ENCODE data around the gene SMAGP. TPM values are rescaled to one million over a fixed set of nuclear protein-coding genes. Genes with fewer than 3 reads are reported as not detected.
A peak's percentile ranks its signal among the peaks of the same experiment; 100 is the strongest.

Gene SMAGP
- total and polyA plus RNA-seq, 4 donors, result 2.4 to 6.4 (median 4.2) TPM

DNA sequence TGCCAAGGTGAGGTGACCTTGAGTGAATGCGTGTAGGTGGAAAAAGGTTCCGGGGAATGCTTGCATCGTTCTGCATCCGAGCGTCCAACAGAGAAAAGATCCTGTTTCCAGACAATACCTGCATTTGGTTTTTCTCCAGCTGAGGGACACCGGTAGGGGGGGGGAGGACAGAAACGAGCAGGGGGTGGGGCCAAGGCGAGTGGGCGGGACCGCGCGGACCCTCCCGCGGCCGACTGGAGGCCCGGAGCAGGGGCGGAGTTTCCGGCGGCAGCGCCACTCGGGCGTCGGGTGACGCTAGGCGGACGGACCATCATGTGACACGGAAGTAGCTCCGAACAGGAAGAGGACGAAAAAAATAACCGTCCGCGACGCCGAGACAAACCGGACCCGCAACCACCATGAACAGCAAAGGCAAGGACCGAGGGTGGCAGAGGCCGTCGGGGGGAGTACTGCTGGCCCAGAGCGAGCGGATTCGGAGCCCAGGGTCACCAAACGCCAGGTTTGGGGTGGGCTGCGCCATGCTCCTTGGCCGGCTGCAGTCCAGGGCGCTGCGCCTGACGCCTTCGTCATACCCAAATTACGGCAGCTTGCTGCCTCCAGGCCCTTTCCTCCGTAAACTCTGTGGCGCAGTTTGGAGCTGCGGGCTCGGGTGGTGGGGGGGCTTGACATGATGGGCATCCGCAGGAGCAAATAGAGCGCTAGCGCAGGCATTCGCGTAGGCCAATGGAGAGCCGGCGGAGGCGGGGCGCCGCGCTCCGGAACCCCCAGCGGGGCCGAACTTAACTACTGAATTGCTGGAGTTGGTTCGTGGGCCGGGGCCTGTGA, 31.5 kb downstream of the SMAGP start, which contains the start of gene DAZAP2:
Gene DAZAP2, plus strand, starts transcription at position 317 of the 825 bp plus-strand sequence. Its CDS starts 82 bp downstream, at position 399.
- peak within 1 kb of the TSS; percentile 100 for H3K27ac ChIP-seq (ENCODE audit: low read depth in 1 of 2, low read length in 2 of 2)
- peaks cover 7 to 27% (median 21%) of the 10 kb centered on the region in 4 donors for H3K36me3 ChIP-seq (ENCODE audit: control insufficient read depth in 4 of 4, insufficient read depth in 3 of 4, low read depth in 1 of 4, low read length in 3 of 4)
- H3K9ac ChIP-seq (ENCODE audit: low read depth in 1 of 2, low read length in 2 of 2), result peak within 1 kb of the TSS; percentile 97 to 100
- peak within 1 kb of the TSS; percentile 93 to 100 (median 94) for H3K4me3 ChIP-seq (ENCODE audit: low read depth in 1 of 3, low read length in 3 of 3)
- TF ChIP-seq TAF1 (conservative IDR thresholded peaks at IDR 0.05), result peak; percentile 64
- no peak for TF ChIP-seq RXRA (IDR thresholded peaks at IDR 0.05)
- TF ChIP-seq, protein P1, sequence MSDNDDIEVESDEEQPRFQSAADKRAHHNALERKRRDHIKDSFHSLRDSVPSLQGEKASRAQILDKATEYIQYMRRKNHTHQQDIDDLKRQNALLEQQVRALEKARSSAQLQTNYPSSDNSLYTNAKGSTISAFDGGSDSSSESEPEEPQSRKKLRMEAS (IDR thresholded peaks at IDR 0.05), result peak; percentile 16
- peak; percentile 57 to 84 for TF ChIP-seq GABPA (IDR thresholded peaks at IDR 0.05 in 1 of 2, conservative IDR thresholded peaks at IDR 0.05 in 1 of 2)
- peak; percentile 21 for TF ChIP-seq CTCF (IDR thresholded peaks at IDR 0.05; ENCODE audit: low read depth, low read length, missing input control)
- TF ChIP-seq HNF4A (conservative IDR thresholded peaks at IDR 0.05), result no peak
- peak; percentile 96 for TF ChIP-seq SP1 (IDR thresholded peaks at IDR 0.05)
- peak; percentile 56 for TF ChIP-seq REST (IDR thresholded peaks at IDR 0.05)
- peak; percentile 40 for TF ChIP-seq YY1 (IDR thresholded peaks at IDR 0.05)
- no peak for TF ChIP-seq ZBTB33 (IDR thresholded peaks at IDR 0.05)
- peak; percentile 42 to 69 for TF ChIP-seq EGR1 (IDR thresholded peaks at IDR 0.05; ENCODE audit: low read depth in 2 of 2)
- no peak for TF ChIP-seq HNF4G (IDR thresholded peaks at IDR 0.05)
- peak; percentile 15 to 36 for TF ChIP-seq RAD21 (IDR thresholded peaks at IDR 0.05)
- no peak for TF ChIP-seq JUND (IDR thresholded peaks at IDR 0.05)
- TF ChIP-seq NR2F2 (IDR thresholded peaks at IDR 0.05), result no peak
- no peak for TF ChIP-seq FOXA1 (IDR thresholded peaks at IDR 0.05)
- TF ChIP-seq, protein P2, sequence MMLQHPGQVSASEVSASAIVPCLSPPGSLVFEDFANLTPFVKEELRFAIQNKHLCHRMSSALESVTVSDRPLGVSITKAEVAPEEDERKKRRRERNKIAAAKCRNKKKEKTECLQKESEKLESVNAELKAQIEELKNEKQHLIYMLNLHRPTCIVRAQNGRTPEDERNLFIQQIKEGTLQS (IDR thresholded peaks at IDR 0.05), result no peak
- no peak for TF ChIP-seq FOXA2 (IDR thresholded peaks at IDR 0.05)
- WGBS, result 1% methylated on average over 70 of the region's 70 CpGs
- DNase-seq (ENCODE audit: low spot score), result peak; percentile 96
- peaks cover 1 to 22% (median 16%) of the 10 kb centered on the region in 4 donors for H3K4me1 ChIP-seq (ENCODE audit: control insufficient read depth in 4 of 4, insufficient read depth in 4 of 4, low read length in 3 of 4)
- no peaks in the 10 kb centered on the region for H3K9me3 ChIP-seq (ENCODE audit: control insufficient read depth in 4 of 4, low read length in 3 of 4)
- no peaks in the 10 kb centered on the region for H3K27me3 ChIP-seq (ENCODE audit: control insufficient read depth in 4 of 4, insufficient read depth in 4 of 4, low read length in 3 of 4)

Measured in liver (tissue), 9 donors.